HK-2 (cell line): Measurements from ENCODE around the gene ZNF705A.
A peak's percentile ranks its signal among the peaks of the same experiment; 100 is the strongest.
"Not testable (repeated sequence)": the region's sequence is repeated elsewhere in the genome, so short reads cannot be mapped to it uniquely, and the experiment has no call there.

Source experiments
- DNase-seq: peaks from one replicate; pipeline ENCODE4 v3.0.0-alpha.2; 2018; ENCODE audit not compliant: unreplicated experiment

ZNF705A gene

DNA sequence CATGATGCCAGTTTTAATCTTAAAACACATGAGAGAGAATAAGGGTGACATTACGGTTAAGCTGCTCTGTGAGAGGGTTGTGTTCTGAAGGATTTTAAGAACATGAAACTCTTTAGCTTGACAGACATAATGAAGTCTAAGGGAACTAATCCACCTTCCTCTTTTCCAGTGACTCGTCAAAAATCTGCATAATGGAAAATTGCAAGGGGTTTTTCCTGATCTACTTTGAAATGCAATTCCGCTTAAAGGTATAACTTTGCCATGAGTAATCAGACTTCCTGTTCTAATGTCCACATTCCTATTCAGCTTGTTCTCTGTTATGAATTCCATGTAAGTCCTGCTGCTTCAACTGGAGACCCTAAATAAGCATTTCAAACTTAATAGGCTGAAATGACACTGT is at the start of gene ZNF705A:
TSS of gene ZNF705A (plus strand) at position 171 of the 400 bp plus-strand sequence. CDS start 15,611 bp downstream, outside the sequence.
- DNase-seq, result no peak

DNA sequence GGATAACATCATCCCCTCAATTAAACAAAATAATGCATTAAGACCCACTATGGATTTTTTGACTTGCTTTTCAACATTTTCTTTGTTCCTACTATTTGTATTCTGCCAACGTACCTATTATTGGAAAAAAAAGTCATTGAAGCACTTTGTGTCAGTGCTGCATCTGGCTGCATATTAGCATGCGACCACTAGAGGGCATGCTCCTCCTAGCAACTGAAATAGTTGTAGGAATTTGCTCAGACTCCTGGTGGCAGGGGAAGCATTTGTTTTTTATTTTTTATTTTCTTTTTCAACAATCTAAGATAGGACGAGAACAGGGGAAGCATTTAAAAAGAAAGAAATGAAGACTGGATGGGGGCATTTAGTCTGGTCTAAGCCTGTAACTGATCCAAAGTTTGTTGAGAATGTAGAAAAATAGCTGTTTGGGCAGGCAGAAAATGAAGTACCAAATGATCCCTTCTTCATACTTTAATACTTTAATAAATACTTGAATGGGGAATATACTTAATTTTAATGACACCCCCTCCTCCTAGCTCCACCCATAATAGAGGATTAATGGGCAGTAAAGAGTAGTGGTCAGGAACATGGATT is 47.9 kb upstream of the ZNF705A start:
- DNase-seq, result peak; percentile 62

DNA sequence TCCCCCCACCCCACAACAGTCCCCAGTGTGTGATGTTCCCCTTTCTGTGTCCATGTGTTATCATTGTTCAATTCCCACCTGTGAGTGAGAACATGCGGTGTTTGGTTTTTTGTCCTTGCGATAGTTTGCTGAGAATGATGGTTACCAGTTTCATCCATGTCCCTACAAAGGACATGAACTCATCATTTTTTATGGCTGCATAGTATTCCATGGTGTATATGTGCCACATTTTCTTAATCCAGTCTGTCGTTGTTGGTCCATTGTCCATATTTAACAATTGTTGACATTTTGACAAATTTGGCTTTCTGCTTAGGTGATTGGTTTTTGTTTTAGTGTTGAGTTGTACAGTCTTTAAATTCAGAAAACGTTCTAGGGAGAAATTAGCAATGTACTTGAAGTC is 43.7 kb upstream of the ZNF705A start:
- not testable (repeated sequence) for DNase-seq

DNA sequence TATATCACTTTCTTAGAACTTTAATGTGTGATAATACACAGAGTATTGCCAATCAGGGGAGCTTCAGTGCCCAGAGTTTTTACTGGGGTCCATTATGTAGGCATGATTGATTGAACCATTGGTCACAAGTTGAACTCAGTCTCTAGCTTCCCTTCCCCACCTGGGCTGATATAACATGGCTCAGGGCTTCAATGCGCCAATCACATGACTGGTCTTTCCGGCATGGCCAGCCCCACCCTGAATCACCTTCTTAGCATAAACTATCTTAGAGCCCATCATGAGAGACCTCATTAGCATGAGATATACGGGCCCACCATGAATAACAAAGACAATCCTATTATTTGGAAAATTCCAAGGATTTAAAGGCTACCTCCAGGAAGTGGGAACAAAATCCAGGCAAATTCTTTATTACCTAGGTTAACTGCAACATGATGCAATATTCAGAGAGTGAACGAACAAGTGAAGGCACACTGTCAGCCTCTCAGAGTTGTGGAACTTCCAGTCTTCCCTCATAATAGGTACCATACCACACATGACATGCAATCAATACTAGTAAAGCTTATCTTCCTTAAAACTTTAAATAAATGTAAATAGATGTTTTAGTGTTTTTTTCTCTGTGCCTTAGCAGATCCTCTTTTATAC is 36.6 kb upstream of the ZNF705A start:
- no peak for DNase-seq

DNA sequence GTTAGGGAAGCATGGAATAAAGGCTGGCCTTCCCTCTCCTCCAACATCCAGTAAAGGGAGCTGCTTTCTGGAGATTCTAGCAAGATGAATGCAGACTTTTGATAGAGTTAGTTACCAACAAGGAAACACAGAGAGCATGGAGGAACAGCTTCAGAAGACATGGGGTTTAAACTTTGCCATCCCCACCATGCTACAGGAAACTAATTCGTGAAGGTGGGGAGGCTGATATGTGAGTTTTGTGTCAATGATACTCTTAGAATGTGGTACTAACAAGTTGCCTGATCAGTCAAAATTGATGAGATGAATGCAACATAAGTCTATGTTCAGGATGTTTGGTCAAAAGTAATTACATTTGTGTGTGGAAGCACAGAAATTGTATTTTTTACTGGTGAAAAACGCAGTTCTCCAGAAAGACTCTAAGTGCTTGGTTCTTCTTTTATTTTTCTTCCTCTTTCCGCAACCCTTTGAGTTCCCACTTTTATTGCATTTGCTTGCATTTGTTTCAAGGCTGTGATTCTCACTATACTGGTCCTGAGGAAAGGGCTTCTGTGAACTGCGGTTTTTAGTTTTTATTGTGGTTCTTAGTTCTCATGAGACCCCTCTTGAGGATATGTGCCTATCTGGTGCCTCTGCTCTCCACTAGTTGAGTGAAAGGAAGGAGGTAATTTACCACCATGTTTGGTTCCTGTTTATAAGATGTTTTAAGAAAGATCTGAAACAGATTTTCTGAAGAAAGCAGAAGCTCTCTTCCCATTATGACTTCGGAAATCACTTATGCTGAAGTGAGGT is 33.5 kb upstream of the ZNF705A start, which contains the start of gene CLEC4A:
TSS of gene CLEC4A (plus strand) at position 494 of the 789 bp plus-strand sequence. CDS start at position 756, 262 bp downstream.
- no peak for DNase-seq

DNA sequence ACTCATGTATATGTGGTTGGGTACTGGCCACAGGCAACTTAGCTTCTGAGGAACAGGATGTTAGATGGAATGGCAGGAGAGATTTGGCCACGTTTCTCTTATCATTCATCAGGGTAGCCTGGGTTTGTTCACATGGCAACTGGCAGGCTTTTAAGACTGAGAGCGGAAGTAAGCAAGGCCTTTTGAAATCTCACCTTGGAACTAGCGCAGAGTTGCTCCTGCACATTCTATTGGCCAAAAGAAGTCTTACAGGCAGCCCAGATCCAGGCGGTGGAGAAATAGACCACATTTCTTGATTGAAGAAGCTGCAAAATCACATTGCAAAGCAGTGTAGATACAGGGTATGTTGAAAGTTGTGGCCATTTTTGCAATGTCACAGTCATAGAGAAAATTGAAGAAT is 29.7 kb upstream of the ZNF705A start:
- no peak for DNase-seq

DNA sequence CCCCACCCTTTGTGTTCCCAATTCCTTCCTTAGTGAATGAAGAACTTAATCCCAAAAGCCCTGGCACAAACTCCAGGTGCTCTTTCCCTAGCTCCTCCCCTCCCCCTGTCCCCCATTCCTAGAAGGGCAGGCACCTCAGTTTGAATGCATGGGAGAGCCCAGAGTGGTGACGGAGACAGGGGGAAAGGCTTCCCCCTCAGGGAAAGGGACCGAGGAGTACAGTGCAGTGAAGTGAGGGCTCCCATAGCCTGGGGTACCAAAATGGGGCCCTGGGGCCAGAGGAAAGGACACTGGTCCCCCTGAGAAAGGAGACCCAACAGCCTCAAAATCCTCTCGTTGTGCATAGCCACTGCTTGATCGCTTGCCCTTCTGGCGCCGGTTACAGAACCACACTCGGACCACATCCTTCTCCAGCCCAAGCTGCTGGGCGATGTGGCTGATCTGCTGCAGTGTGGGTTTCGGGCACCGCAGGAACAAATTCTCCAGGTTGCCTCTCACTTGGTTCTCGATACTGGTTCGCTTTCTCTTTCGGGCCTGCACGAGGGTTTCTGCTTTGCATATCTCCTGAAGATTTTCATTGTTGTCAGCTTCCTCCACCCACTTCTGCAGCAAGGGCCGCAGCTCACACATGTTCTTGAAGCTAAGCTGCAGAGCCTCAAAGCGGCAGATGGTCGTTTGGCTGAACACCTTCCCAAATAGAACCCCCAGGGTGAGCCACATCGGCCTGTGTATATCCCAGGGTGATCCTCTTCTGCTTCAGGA is 23.0 kb upstream of the ZNF705A start:
- not testable (repeated sequence) for DNase-seq

DNA sequence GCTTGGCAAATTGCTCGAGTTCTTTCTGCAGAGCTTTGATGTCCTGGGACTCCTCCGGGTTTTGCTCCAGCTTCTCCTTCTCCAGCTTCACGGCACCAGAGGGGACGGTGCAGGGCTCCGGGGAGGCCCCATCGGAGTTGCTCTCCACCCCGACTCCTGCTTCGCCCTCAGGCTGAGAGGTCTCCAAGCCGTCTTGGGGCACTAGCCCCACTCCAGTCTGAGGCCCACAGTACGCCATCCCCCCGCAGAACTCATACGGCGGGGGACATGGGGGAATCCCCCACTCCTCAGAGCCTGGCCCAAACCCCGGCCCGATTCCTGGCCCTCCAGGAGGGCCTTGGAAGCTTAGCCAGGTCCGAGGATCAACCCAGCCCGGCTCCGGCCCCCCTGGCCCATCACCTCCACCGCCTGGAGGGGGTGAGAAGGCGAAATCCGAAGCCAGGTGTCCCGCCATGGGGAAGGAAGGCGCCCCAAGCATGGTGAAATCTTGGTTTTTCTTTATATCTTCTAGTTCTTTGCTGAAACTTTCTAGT is 22.4 kb upstream of the ZNF705A start:
- not testable (repeated sequence) for DNase-seq

DNA sequence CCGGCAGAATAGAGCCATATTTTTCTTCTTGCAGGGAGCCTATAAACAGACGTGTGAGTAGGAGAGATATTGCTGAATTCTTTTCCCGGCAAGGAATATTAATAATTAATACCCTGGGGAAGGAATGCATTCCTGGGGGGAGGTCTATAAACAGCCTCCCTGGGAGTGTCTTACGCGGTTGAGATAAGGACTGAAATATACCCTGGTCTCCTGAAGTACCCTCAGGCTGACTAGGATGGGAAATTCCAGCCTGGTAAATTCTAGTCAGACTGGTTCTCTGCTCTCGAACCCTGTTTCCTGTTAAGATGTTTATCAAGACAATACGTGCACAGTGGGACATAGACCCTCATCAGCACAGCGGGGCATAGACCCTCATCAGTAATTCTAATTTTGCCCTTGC is 15.2 kb upstream of the ZNF705A start:
- not testable (repeated sequence) for DNase-seq

DNA sequence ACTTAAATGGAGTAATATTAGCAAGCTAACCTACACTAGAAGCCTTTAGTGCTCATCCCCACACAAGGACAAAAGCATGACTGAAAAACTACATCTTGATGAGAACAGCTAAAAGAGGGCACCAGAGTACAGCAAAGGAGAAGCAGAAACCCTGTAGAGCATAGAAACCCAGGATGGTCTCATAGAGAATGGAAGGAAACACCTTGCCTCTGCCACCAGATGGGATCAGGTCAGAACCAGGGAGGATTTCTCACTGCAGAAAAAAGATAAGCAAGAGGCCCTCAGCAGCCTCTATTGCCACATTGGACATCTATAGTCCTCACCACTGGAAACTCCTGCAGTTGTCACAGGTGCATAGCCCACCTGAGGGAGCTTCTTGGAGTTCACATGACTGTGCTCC is 13.6 kb upstream of the ZNF705A start:
- no peak for DNase-seq

DNA sequence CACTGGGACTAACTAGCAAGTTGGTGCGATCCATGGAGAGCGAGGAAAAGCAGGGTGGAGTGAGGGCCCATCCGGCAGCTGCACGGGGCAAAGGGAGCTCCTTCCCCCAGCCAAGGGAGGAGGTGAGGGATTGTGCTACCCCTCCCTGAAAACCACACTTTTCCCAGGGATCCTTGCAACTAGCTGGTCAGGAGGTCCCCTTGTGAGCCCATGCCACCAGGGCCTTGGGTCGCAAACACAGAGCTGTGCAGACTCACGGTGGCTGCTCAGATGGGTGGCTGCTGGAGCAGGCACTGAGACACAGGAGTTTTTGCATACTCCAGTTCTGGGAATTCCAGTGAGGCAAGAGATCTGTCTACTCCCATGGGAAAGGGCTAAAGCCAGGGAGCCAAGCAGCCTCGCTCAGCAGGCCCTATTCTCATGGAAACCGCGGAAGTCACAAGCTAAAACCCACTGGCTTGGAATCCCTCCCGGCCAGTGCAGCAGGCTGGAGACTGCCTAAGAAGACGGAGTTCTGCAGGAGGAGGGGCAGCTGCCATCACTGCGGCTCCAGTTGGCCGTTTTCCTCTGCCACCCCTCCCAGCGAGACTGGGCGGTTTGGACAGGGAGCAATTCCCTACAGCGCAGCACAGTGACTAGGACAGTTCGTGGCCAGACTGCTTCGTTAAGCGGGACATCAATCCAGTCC is 10.9 kb upstream of the ZNF705A start:
- DNase-seq, result no peak

DNA sequence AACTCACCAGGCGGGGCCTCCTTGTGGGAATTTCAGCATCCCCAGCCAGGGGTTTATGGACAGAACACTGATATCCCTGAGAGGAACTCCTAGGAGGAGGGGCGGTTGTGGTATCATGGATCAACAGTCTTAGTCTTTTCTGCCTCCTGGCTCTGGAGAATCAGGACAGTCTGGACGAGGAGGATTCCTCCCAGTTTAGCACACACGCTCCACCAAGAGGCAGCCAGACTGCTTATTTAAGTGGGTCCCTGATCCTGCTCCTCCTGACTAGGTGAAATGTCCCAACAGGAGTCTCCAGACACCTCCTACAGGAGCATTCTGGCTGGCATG is 10.4 kb upstream of the ZNF705A start:
- DNase-seq, result no peak

DNA sequence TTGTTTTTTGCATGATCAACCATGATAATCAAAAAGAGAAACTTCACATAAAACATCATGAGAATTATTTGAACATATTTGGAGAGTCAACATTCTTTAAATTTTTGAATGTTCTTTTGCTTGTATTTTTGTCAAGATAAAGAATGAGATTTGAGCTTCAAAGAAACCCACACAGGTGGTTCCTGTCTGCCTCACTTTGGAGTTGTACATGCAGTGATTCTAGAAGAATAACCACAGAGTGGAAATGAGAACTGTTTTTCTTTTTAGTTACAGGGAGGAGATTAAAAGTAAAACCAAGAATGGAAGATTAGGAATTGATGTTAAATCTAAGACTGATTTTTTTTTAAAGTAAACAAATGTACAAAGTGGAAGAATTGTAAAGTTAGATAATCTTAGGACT is 2.3 kb upstream of the ZNF705A start:
- DNase-seq, result no peak

DNA sequence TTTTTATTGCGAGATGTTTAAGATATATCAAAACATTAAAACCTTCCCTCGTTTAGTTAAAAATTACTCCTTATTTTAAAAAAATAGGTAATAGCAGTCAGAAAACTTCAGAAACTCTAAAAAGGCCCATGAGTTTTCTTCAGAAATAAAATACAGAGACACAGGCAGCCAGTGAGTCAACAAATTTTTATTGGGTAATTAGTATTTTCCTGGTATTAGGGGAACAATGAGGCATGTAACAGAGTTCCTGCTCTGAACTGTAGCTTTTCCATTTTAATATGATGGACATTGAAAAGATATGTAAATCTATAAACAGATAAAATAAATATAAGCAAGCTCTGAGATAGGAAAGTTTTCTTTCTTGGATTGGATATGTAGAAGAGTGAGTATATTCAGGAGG is 399 bp upstream of the ZNF705A start:
- no peak for DNase-seq

DNA sequence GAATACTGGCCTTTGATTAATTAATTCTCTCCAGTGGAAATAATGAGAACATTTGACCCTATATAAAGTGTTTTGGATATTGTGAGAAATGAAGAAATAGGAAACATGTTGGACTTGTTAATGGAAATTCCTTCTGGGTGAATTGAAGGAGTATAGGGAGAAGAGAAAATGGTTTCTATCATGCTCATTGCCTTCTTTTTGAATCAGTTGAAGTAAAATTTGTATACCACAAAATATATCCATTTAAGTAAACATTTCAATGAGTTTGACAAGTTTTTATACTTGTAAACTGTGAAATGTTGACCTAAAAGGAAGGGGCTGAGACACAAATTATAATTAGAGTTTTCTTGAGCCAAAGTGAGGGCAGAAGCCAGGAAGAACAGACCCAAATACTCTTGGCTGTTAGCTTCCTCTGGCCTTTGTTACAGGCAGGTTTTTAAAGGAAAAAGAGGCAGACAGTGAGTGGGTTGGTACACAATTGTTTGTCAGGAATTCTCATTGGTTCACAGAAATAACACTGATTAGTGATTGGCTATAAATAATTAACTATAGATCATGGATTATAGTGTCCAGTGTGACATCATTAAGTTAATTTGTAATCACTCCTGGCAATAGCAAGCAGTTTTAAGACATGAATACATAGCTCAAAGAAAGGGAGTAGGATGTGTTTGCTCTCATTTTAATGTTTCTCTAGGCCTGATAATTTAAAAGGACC is 826 bp downstream of the ZNF705A start:
- peak; percentile 13 for DNase-seq

DNA sequence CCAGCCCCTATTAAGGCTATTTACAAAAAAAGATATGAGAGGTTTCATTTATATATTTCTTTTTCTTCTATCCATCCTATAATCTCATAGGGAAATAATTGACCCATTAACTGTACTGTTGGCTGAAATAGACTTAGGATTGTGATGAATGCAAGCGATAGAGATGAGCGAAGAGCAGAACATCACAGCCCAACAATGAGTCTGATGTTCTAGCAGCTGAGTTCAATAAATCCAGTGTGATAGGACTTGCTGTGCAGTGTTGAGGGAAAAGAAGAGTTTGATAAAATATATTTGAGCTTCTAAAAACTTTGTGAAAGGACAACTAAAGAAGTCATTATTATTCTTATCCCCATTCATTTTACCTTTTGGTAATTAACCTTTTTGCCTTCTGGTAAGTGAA is 16.1 kb downstream of the ZNF705A start:
- DNase-seq, result not testable (repeated sequence)

DNA sequence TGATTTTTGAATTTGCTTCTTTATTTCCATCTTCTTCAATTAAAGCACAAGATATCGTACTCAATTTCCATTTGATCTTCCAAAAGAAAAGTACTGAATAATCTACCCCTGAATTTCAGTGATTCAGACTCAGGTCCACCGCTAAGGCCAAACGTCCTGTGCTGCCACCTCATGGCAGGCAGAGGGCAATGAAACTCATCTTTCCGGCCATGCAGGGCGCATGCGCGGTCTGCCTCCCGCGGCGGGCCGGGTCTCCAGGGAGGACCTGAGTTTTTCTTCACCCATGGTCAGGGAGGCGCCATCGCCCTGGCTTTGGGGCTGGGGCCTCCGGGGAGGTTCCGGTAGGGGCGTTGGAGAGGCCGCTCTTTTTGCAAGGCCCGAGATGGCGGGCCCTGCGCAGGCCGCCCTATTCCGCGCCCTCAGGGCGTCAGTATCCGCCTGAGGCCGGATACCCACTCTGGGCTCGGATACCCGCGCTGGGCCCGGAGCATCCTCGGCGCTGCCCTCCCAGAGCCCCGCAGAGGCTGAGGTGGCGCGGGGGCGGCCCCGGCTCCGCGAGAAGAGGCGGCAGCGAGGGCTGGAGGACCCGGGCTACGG is 23.3 kb downstream of the ZNF705A start:
- DNase-seq, result peak; percentile 71

DNA sequence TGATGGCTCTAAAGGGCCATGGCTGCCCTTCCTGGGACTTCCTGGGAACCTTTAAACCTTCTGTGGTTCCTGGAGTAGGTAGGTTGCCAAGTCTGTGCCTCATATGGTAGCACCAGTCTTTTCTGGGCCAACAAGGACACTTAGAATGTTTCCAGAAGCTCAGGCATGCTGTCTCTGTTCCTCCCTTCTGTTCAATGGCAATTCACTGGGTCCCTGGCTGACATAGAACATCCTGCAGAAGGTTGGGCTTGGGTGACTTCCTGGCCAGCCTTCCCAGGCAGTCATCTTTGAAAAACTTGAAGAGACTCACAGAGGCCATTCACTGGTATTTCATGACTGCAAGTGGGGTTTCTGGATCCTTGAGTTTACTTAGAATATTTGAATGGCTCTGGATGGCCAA is 24.5 kb downstream of the ZNF705A start:
- DNase-seq, result not testable (repeated sequence)

DNA sequence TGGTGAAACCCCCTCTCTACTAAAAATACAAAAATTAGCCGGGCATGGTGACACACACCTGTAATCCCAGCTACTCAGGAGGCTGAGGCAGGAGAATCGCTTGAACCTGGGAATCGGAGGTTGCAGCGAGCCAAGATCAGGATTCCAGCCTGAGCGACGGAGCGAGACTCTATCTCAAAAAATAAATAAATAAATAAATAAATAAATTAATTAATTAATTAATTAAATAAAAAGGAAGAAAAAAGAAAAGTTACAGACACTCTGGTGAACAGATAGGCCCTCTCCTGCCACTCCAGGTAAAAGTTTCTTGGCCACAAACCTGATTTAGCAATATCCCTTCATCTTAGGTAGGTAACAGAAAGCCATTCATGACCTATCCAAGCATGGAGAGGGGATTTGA is 26.1 kb downstream of the ZNF705A start:
- DNase-seq, result not testable (repeated sequence)

DNA sequence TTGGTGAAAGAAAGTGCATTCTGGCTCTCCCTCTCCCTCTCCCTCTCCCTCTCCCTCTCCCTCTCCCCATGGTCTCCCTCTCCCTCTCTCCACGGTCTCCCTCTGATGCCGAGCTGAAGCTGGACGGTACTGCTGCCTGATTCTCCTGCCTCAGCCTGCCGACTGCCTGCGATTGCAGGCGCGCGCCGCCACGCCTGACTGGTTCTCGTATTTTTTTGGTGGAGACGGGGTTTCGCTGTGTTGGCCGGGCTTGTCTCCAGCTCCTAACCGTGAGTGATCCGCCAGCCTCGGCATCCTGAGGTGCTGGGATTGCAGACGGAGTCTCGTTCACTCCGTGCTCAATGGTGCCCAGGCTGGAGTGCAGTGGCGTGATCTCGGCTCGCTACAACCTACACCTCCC is 26.5 kb downstream of the ZNF705A start:
- DNase-seq, result not testable (repeated sequence)
